SK-N-SH (cell line): ENCODE results near the gene FAM107B.

Experiments used
- EP300 ChIP-seq, 2 experiments: IDR thresholded peaks; 2 replicates each; pipeline versions ENCODE4 v1.4.0 to v1.6.1; 2012; ENCODE audit warnings: borderline replicate concordance in 1 of 2, low read depth in 1 of 2, low read length in 1 of 2
- GABPA ChIP-seq: IDR thresholded peaks from 2 replicates; pipeline ENCODE4 v1.4.0; 2012; ENCODE audit warnings: low read depth, mild to moderate bottlenecking
- MXI1 ChIP-seq: IDR thresholded peaks from 2 replicates; pipeline ENCODE4 v1.6.1; 2012; ENCODE audit warnings: mild to moderate bottlenecking, low read depth, low read length, improper control_type of control experiment
- NFIC ChIP-seq: IDR thresholded peaks from 2 replicates; pipeline ENCODE4 v1.4.0; 2012; ENCODE audit warnings: borderline replicate concordance
- POLR2AphosphoS5 ChIP-seq: IDR thresholded peaks from 2 replicates; pipeline ENCODE4 v1.6.1; 2012; ENCODE audit warnings: low read depth, low read length
- RFX5 ChIP-seq: IDR thresholded peaks from 2 replicates; pipeline ENCODE4 v1.6.1; 2012; ENCODE audit warnings: mild to moderate bottlenecking, improper control_type of control experiment, low read length
- SIN3A ChIP-seq: IDR thresholded peaks from 2 replicates; pipeline ENCODE4 v1.6.1; 2012; ENCODE audit warnings: low read depth, mild to moderate bottlenecking, low read length, moderate library complexity, borderline replicate concordance
- TCF12 ChIP-seq: IDR thresholded peaks from 2 replicates; pipeline ENCODE4 v1.4.0; 2012
- TF ChIP-seq, protein P1 (sequence below): fragments of 200-600 bp; sonication (generic); IDR thresholded peaks from 2 replicates; pipeline ENCODE4 v1.6.1; 2017; ENCODE audit warnings: antibody characterized with exemption, mild to moderate bottlenecking, moderate library complexity
- TF ChIP-seq, protein P2 (sequence below): IDR thresholded peaks from 2 replicates; pipeline ENCODE4 v1.4.0; 2012; ENCODE audit warnings: low read depth
- TF ChIP-seq, protein P3 (sequence below): IDR thresholded peaks from 2 replicates; pipeline ENCODE4 v1.4.0; 2012; ENCODE audit warnings: low read depth, borderline replicate concordance

DNA sequence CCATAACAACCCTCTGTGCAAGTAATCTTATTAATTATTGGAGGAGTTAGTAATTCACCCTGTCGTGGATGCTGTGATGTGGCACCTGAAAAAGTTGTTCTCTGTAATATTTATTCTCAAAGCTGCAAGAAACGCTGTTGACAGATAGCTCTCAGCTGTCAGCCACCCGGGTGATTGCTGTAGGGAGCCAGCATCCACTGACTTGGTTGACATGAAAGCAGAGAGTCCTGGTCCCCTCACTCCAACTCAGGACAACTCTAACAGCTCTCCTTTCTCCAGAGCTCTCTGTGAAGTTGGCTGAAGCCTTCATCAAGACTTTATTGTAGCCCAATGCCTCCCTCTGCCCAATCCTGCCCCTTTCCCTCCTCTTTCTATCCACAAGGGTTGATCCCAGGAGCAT is 98.0 kb downstream of the FAM107B start:
- TF ChIP-seq EP300 (IDR thresholded peaks at IDR 0.05; ENCODE audit: borderline replicate concordance in 1 of 2, low read depth in 1 of 2, low read length in 1 of 2) (no peak), POLR2AphosphoS5 (no peak), TCF12 (no peak), SIN3A (no peak), NFIC (no peak), MXI1 (no peak), RFX5 (no peak), GABPA (no peak)
- TF ChIP-seq, protein P1, sequence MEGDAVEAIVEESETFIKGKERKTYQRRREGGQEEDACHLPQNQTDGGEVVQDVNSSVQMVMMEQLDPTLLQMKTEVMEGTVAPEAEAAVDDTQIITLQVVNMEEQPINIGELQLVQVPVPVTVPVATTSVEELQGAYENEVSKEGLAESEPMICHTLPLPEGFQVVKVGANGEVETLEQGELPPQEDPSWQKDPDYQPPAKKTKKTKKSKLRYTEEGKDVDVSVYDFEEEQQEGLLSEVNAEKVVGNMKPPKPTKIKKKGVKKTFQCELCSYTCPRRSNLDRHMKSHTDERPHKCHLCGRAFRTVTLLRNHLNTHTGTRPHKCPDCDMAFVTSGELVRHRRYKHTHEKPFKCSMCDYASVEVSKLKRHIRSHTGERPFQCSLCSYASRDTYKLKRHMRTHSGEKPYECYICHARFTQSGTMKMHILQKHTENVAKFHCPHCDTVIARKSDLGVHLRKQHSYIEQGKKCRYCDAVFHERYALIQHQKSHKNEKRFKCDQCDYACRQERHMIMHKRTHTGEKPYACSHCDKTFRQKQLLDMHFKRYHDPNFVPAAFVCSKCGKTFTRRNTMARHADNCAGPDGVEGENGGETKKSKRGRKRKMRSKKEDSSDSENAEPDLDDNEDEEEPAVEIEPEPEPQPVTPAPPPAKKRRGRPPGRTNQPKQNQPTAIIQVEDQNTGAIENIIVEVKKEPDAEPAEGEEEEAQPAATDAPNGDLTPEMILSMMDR: no peak
- TF ChIP-seq, protein P2, sequence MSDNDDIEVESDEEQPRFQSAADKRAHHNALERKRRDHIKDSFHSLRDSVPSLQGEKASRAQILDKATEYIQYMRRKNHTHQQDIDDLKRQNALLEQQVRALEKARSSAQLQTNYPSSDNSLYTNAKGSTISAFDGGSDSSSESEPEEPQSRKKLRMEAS: no peak
- TF ChIP-seq, protein P3, sequence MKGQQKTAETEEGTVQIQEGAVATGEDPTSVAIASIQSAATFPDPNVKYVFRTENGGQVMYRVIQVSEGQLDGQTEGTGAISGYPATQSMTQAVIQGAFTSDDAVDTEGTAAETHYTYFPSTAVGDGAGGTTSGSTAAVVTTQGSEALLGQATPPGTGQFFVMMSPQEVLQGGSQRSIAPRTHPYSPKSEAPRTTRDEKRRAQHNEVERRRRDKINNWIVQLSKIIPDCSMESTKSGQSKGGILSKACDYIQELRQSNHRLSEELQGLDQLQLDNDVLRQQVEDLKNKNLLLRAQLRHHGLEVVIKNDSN: no peak
